Esophagus muscularis mucosa (tissue), 3 donors: ENCODE measurements around the gene LRRC8C.

Source experiments
- CTCF ChIP-seq, 3 experiments: fragments of 200-600 bp in 2 of 3; fragments of 450-650 bp in 1 of 3; sonication (generic) in 2 of 3; IDR thresholded peaks; one replicate each; pipeline ENCODE4 v1.5.1; 2017 to 2019; ENCODE audit warnings: antibody characterized with exemption in 3 of 3, mild to moderate bottlenecking in 2 of 3, moderate library complexity in 1 of 3
- POLR2A ChIP-seq: fragments of 450-650 bp; IDR thresholded peaks from one replicate; pipeline ENCODE4 v1.6.1; 2017; ENCODE audit warnings: antibody characterized with exemption, moderate library complexity, mild to moderate bottlenecking, low read depth
- POLR2AphosphoS5 ChIP-seq, 2 donors: sonication (generic); formaldehyde crosslinking; IDR thresholded peaks; one replicate each; pipeline ENCODE4 v1.6.1; 2017; ENCODE audit warnings: antibody characterized with exemption in 2 of 2

- TF ChIP-seq CTCF (IDR thresholded peaks at IDR 0.05), result no peak
- TF ChIP-seq POLR2A, result no peak
- TF ChIP-seq POLR2AphosphoS5 (IDR thresholded peaks at IDR 0.05), result no peak
These were observed 92.7 kb downstream of the LRRC8C start for GRCh38 chr1:89725631-89726030.
